H1 (cell line): ENCODE results near the gene AAK1. TPM values are rescaled to one million over a fixed set of nuclear protein-coding genes. Genes with fewer than 3 reads are reported as not detected.

Experiments
- CTCF ChIA-PET: fragments of 300-600 bp; sonication (Branson Sonifier 250); formaldehyde crosslinking; loops from one replicate; lab custom pipeline; 2021; ENCODE audit not compliant: partially characterized antibody; lab: Charles Lee
- POLR2A ChIA-PET: fragments of 300-600 bp; sonication (Branson Sonifier 250); formaldehyde crosslinking; loops from one replicate; lab custom pipeline; 2021; ENCODE audit warnings: inconsistent platforms; ENCODE audit not compliant: partially characterized antibody; lab: Charles Lee
- DNase-seq, 2 experiments: peaks; one replicate each; pipeline versions ENCODE4 v3.0.0 to v3.0.0-alpha.2; 2010 to 2022; ENCODE audit warnings: low spot score in 2 of 2, low read depth in 1 of 2, mixed read lengths in 1 of 2
- FAIRE-seq: peaks from 2 replicates; lab custom pipeline; 2011; peaks lifted over from hg19 to GRCh38; lab: Jason Lieb, UNC
- H2AFZ ChIP-seq: 2 replicates; pipeline ENCODE4 v1.8.1; 2012; ENCODE audit warnings: low read length, inconsistent platforms
- H2AK5ac ChIP-seq: 2 replicates; pipeline ENCODE4 v1.6.1; 2013; ENCODE audit warnings: low read depth, low read length
- H2BK120ac ChIP-seq: replicated peaks from 2 replicates; pipeline ENCODE3; 2013; ENCODE audit warnings: low read depth, low read length, inconsistent platforms
- H2BK12ac ChIP-seq: 2 replicates; pipeline ENCODE4 v1.6.1; 2013; ENCODE audit warnings: low read depth, low read length
- H2BK15ac ChIP-seq: 2 replicates; pipeline ENCODE4 v1.6.1; 2013; ENCODE audit warnings: low read length
- H2BK20ac ChIP-seq: 2 replicates; pipeline ENCODE4 v1.6.1; 2013; ENCODE audit warnings: low read length
- H2BK5ac ChIP-seq: 2 replicates; pipeline ENCODE4 v1.6.1; 2013; ENCODE audit warnings: low read depth, low read length
- H3K14ac ChIP-seq: 2 replicates; pipeline ENCODE4 v1.6.1; 2013; ENCODE audit warnings: inconsistent platforms; ENCODE audit not compliant: insufficient read length
- H3K18ac ChIP-seq: 2 replicates; pipeline ENCODE4 v1.6.1; 2013; ENCODE audit warnings: low read length; ENCODE audit errors: extremely low read depth
- H3K23ac ChIP-seq: 2 replicates; pipeline ENCODE4 v1.6.1; 2013; ENCODE audit warnings: inconsistent platforms; ENCODE audit not compliant: insufficient read length
- H3K23me2 ChIP-seq: 2 replicates; pipeline ENCODE4 v1.6.1; 2013; ENCODE audit warnings: low read depth, low read length
- H3K27ac ChIP-seq: 2 replicates; pipeline ENCODE4 v1.6.1; 2011; ENCODE audit warnings: low read depth, low read length, inconsistent platforms
- H3K27me3 ChIP-seq, 4 experiments: replicated peaks in 1 of 4; 1 replicate in 1 of 4; 2 replicates in 3 of 4; pipeline versions ENCODE4 v1.6.1 to v1.8.1; 2011 to 2013; ENCODE audit warnings: low read length in 3 of 4, mild to moderate bottlenecking in 3 of 4, inconsistent platforms in 2 of 4, mixed read lengths in 2 of 4, moderate library complexity in 1 of 4; ENCODE audit not compliant: control insufficient read depth in 3 of 4, insufficient read depth in 3 of 4; ENCODE audit errors: extremely low read depth in 1 of 4
- H3K36me3 ChIP-seq, 4 experiments: 2 replicates each; pipeline versions ENCODE4 v1.6.1 to v1.8.1; 2011 to 2013; ENCODE audit warnings: mild to moderate bottlenecking in 4 of 4, low read length in 3 of 4, moderate library complexity in 2 of 4, control low read depth in 1 of 4, inconsistent platforms in 1 of 4; ENCODE audit not compliant: insufficient read depth in 4 of 4, control insufficient read depth in 2 of 4
- H3K4ac ChIP-seq: replicated peaks from 2 replicates; pipeline ENCODE3; 2013; ENCODE audit warnings: low read length, low read depth, mixed read lengths, inconsistent platforms; ENCODE audit not compliant: insufficient read length
- H3K4me1 ChIP-seq, 4 experiments: replicated peaks in 1 of 4; 1 replicate in 1 of 4; 2 replicates in 3 of 4; pipeline versions ENCODE4 v1.6.1 to v1.8.1; 2011 to 2013; ENCODE audit warnings: low read length in 3 of 4, inconsistent platforms in 2 of 4, mixed read lengths in 1 of 4; ENCODE audit not compliant: insufficient read depth in 4 of 4, control insufficient read depth in 3 of 4
- H3K4me2 ChIP-seq, 2 experiments: 2 replicates each; pipeline versions ENCODE4 v1.6.1 to v1.8.1; 2011 to 2013; ENCODE audit warnings: low read depth in 2 of 2, low read length in 2 of 2, control low read depth in 1 of 2, inconsistent platforms in 1 of 2, mild to moderate bottlenecking in 1 of 2; ENCODE audit not compliant: insufficient read depth in 1 of 2
- H3K4me3 ChIP-seq, 4 experiments: fragments of 200-600, 300-600 bp in 1 of 4; sonication (generic), shearing (Covaris generic), sonication (Bioruptor Twin) in 1 of 4; 2 replicates each; pipeline versions ENCODE4 v1.5.1 to v1.8.1; 2011 to 2016; ENCODE audit warnings: low read length in 4 of 4, low read depth in 3 of 4, control low read depth in 2 of 4, inconsistent platforms in 2 of 4, mild to moderate bottlenecking in 2 of 4, mixed read lengths in 1 of 4, moderate library complexity in 1 of 4; ENCODE audit not compliant: insufficient read depth in 2 of 4; ENCODE audit errors: extremely low read depth in 1 of 4
- H3K56ac ChIP-seq: replicated peaks from 2 replicates; pipeline ENCODE3; 2013; ENCODE audit warnings: low read depth, mild to moderate bottlenecking, mixed read lengths, low read length, inconsistent platforms; ENCODE audit not compliant: insufficient read length
- H3K79me1 ChIP-seq: 2 replicates; pipeline ENCODE4 v1.6.1; 2013; ENCODE audit warnings: low read depth, low read length, control low read depth
- H3K79me2 ChIP-seq, 2 experiments: 2 replicates each; pipeline versions ENCODE4 v1.6.1 to v1.8.1; 2012 to 2013; ENCODE audit warnings: low read length in 2 of 2, mild to moderate bottlenecking in 2 of 2, inconsistent platforms in 1 of 2; ENCODE audit not compliant: insufficient read depth in 2 of 2, control insufficient read depth in 1 of 2
- H3K9ac ChIP-seq, 4 experiments: replicated peaks in 1 of 4; 1 replicate in 1 of 4; 2 replicates in 3 of 4; pipeline versions ENCODE4 v1.6.1 to v1.8.1; 2011 to 2013; ENCODE audit warnings: low read depth in 3 of 4, low read length in 3 of 4, control low read depth in 2 of 4, mild to moderate bottlenecking in 2 of 4, moderate library complexity in 2 of 4, inconsistent platforms in 1 of 4; ENCODE audit errors: extremely low read depth in 1 of 4
- H3K9me3 ChIP-seq, 2 experiments: 2 replicates each; pipeline versions ENCODE4 v1.6.1 to v1.8.1; 2012 to 2013; ENCODE audit warnings: mild to moderate bottlenecking in 2 of 2, moderate library complexity in 2 of 2, control low read depth in 1 of 2, inconsistent platforms in 1 of 2, low read depth in 1 of 2, low read length in 1 of 2, mixed read lengths in 1 of 2; ENCODE audit not compliant: insufficient read depth in 2 of 2
- H4K20me1 ChIP-seq, 2 experiments: replicated peaks in 1 of 2; 2 replicates each; pipeline versions ENCODE3 to v1.8.1; 2011 to 2013; ENCODE audit warnings: inconsistent platforms in 2 of 2, low read length in 2 of 2, mild to moderate bottlenecking in 1 of 2; ENCODE audit not compliant: insufficient read depth in 2 of 2, control insufficient read depth in 1 of 2
- H4K5ac ChIP-seq: 2 replicates; pipeline ENCODE4 v1.6.1; 2013; ENCODE audit warnings: low read length, low read depth, mixed read lengths, inconsistent platforms; ENCODE audit not compliant: insufficient read length
- H4K8ac ChIP-seq: 2 replicates; pipeline ENCODE4 v1.8.0; 2013; ENCODE audit warnings: mild to moderate bottlenecking, moderate library complexity, low read length, inconsistent platforms; ENCODE audit not compliant: insufficient read depth; ENCODE audit errors: extremely low read depth
- H4K91ac ChIP-seq: replicated peaks from 2 replicates; pipeline ENCODE3; 2013; ENCODE audit warnings: low read length, mixed read lengths, inconsistent platforms; ENCODE audit not compliant: insufficient read length
- BRCA1 ChIP-seq: IDR thresholded peaks from 2 replicates; pipeline ENCODE4 v1.6.1; 2012; ENCODE audit warnings: low read depth, low read length, improper control_type of control experiment
- CBX5 ChIP-seq: fragments of 300-800, 300-1000 bp; sonication (generic); IDR thresholded peaks from 2 replicates; pipeline ENCODE4 v1.7.1; 2016; ENCODE audit warnings: antibody characterized with exemption, low read length, low read depth
- E2F6 ChIP-seq: IDR thresholded peaks from 2 replicates; pipeline ENCODE4 v1.6.1; 2012; ENCODE audit warnings: inconsistent platforms
- EP300 ChIP-seq, 2 experiments: IDR thresholded peaks; 1 replicate in 1 of 2; 2 replicates in 1 of 2; pipeline ENCODE4 v1.6.1; 2011 to 2012; ENCODE audit warnings: low read depth in 2 of 2, low read length in 2 of 2, mild to moderate bottlenecking in 2 of 2, borderline replicate concordance in 1 of 2, inconsistent platforms in 1 of 2, moderate library complexity in 1 of 2
- GTF2F1 ChIP-seq: IDR thresholded peaks from 2 replicates; pipeline ENCODE4 v1.6.1; 2012; ENCODE audit warnings: low read depth, low read length, improper control_type of control experiment, borderline replicate concordance
- KDM5A ChIP-seq: fragments of 200-600 bp; IDR thresholded peaks from 2 replicates; pipeline ENCODE4 v1.7.1; 2012; ENCODE audit warnings: mild to moderate bottlenecking, low read length, inconsistent platforms, mixed read lengths
- MAFK ChIP-seq: IDR thresholded peaks from 2 replicates; pipeline ENCODE4 v1.6.1; 2012; ENCODE audit warnings: low read depth, mild to moderate bottlenecking, improper control_type of control experiment, low read length
- RXRA ChIP-seq: IDR thresholded peaks from 2 replicates; pipeline ENCODE4 v1.6.1; 2011; ENCODE audit warnings: low read depth, mild to moderate bottlenecking, low read length, moderate library complexity; ENCODE audit not compliant: insufficient read depth
- SAP30 ChIP-seq: fragments of 300-600 bp; sonication (generic); IDR thresholded peaks from 2 replicates; pipeline ENCODE4 v1.7.1; 2012; ENCODE audit warnings: low read length, moderate library complexity, mild to moderate bottlenecking, inconsistent platforms; ENCODE audit not compliant: insufficient read depth, insufficient replicate concordance
- SIRT6 ChIP-seq: IDR thresholded peaks from one replicate; pipeline ENCODE4 v1.7.1; 2012; ENCODE audit warnings: low read length, inconsistent platforms
- TCF12 ChIP-seq: IDR thresholded peaks from 2 replicates; pipeline ENCODE4 v1.6.1; 2011; ENCODE audit warnings: low read depth, mild to moderate bottlenecking, low read length
- WGBS, 2 experiments: shearing (Covaris generic) in 1 of 2; methylation state at CpG; one replicate each; pipeline versions ENCODE4 v1.1.6 to v1.1.7; 2013 to 2015; ENCODE audit warnings: low lambda C conversion rate in 2 of 2, mixed read lengths in 2 of 2, inconsistent platforms in 1 of 2, low coverage in 1 of 2, missing lambda C conversion rate in 1 of 2; ENCODE audit not compliant: insufficient replicate concordance in 2 of 2, insufficient coverage in 1 of 2, insufficient read length in 1 of 2; ENCODE audit errors: extremely low coverage in 1 of 2, missing lambda C conversion rate in 1 of 2; 5-methylcytosine and 5-hydroxymethylcytosine counted together
- polyA plus RNA-seq, 7 experiments: library from polyadenylated mRNA; depleted of rRNA in 3 of 7; stranded (reverse) in 5 of 7; unstranded in 2 of 7; fragments of >200 nt in 5 of 7; fragments of 200-250 nt in 2 of 7; gene quantifications; 1 replicate in 5 of 7; 2 replicates in 1 of 7; 4 replicates in 1 of 7; pipeline versions ENCODE4 v1.2.1 to v1.2.3, GENCODE V29; 2011 to 2013; ENCODE audit warnings: missing spikeins in 2 of 7, mixed read lengths in 2 of 7
- total RNA-seq: library from RNA; stranded (reverse); fragmentation: NEBNext Ultra II Directional; extraction: Animal tissue kit (Norgen Biotek cat#: 25700); gene quantifications from 2 replicates; pipeline ENCODE4 v1.2.1, GENCODE V29; 2021

Gene AAK1
- total and polyA plus RNA-seq, 2 of the 8 experiments (the other 6 are each of a cell fraction or from before 2014, with no cell fraction given): 10.0 to 40.5 TPM

- FAIRE-seq: no peak
- H2BK20ac ChIP-seq: no peak overlapping the region
- H3K9ac ChIP-seq: no peak overlapping the region
- no peak overlapping the region for H4K5ac ChIP-seq
- ChIA-PET POLR2A (interaction anchor here (1.4 kb wide), 1 partner anchor 32 kb away, joined by 4 read pairs; no protein-coding TSS in a partner anchor), CTCF (interaction anchor here (0.6 to 1.4 kb wide), 5 partner anchors 9 to 194 kb away, joined by 3 to 6 read pairs (median 5); no protein-coding TSS in a partner anchor)
- H3K23me2 ChIP-seq: no peaks in the 10 kb centered on the region; the same call in 1 of the 2 replicates
- H2BK15ac ChIP-seq: no peak overlapping the region
- no peak overlapping the region for H3K18ac ChIP-seq
- H2AK5ac ChIP-seq: no peak overlapping the region
- H2BK5ac ChIP-seq: no peak overlapping the region
- no peak overlapping the region for H2BK120ac ChIP-seq
- no peaks in the 10 kb centered on the region for H3K27me3 ChIP-seq
- H3K4me2 ChIP-seq: no peak overlapping the region
- no peak overlapping the region for H3K14ac ChIP-seq
- no peak overlapping the region for H2AFZ ChIP-seq
- WGBS, 2 experiments: 63% methylated on average over 3 of the region's 3 CpGs; no CpG with 5 or more reads in 1 of the 2 experiments
- TF ChIP-seq SIRT6 (no peak), TCF12 (no peak), GTF2F1 (no peak), E2F6 (no peak), KDM5A (no peak), RXRA (no peak), EP300 (IDR thresholded peaks at IDR 0.05; ENCODE audit: borderline replicate concordance in 1 of 2, low read depth in 2 of 2, low read length in 2 of 2) (no peak), SAP30 (no peak), CBX5 (no peak), MAFK (no peak), BRCA1 (no peak)
- H2BK12ac ChIP-seq: no peak overlapping the region
- DNase-seq: no peak
- peaks cover 0 to 6% (median 4%) of the 10 kb centered on the region in 4 experiments; a peak in 3 of 7 replicates for H3K4me1 ChIP-seq
- no peak overlapping the region for H3K56ac ChIP-seq
- H3K23ac ChIP-seq: no peak overlapping the region
- H3K9me3 ChIP-seq: no peaks in the 10 kb centered on the region
- H4K8ac ChIP-seq: no peak overlapping the region
- no peak overlapping the region for H3K27ac ChIP-seq
- H3K4me3 ChIP-seq: no peak overlapping the region
- H4K91ac ChIP-seq: no peak overlapping the region
- no peaks in the 10 kb centered on the region for H4K20me1 ChIP-seq
- H3K79me1 ChIP-seq: no peaks in the 10 kb centered on the region
- H3K79me2 ChIP-seq: no peaks in the 10 kb centered on the region
- H3K36me3 ChIP-seq: peaks cover 0 to 9% (median 5%) of the 10 kb centered on the region in 4 experiments; a peak in 3 of 8 replicates
- no peak overlapping the region for H3K4ac ChIP-seq
These were observed 142.2 kb downstream of the AAK1 start for GRCh38 chr2:69501301-69501700.
